ENCODE measurements around the gene TSC22D3. TPM values are rescaled to one million over a fixed set of nuclear protein-coding genes. Genes with fewer than 3 reads are reported as not detected.
A peak's percentile ranks its signal among the peaks of the same experiment; 100 is the strongest.

Gene TSC22D3
- total RNA-seq, 4 donors from 2014 or later: 1,744 to 2,802 (median 2,261) TPM

DNA sequence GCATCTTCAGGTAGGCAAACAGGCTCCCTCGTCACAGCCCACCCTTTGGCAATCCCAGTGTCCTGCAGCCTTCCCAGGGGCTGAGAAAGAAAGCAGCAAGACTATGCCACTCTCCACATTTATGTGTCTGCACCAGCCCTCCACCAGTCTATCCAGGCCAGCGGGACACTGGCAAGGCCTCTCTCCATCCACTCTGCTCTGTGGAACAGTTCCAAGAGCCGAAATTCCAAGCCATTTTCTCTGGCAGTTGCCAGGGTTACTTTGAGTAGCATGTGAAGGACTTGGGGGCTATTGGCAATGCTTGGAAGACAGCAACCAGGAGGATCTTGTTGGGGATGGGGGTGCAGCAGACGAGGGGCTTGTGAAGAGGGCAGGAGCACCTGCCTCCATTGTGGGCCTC is 52.1 kb downstream of the TSC22D3 start:
- DNase-seq (ENCODE audit: low spot score in 2 of 2): no peak
- Histone ChIP-seq H3K4me3 (no peak overlapping the region), H3K4me1 (peaks cover 0 to 97% (median 30%) of the 10 kb centered on the region in 4 donors), H3K27ac (peak overlapping the region in 2 of 4 donors; percentile 92 to 98), H3K9me3 (no peaks in the 10 kb centered on the region), H3K36me3 (no peaks in the 10 kb centered on the region), H3K27me3 (peaks cover 0 to 16% of the 10 kb centered on the region in 2 donors)
- WGBS, 2 donors: 75 to 100% methylated on average over 1 to 4 of the region's 4 CpGs
- TF ChIP-seq EP300 (IDR thresholded peaks at IDR 0.05) (no peak), CTCF (IDR thresholded peaks at IDR 0.05) (no peak), POLR2A (IDR thresholded peaks at IDR 0.05) (no peak)

DNA sequence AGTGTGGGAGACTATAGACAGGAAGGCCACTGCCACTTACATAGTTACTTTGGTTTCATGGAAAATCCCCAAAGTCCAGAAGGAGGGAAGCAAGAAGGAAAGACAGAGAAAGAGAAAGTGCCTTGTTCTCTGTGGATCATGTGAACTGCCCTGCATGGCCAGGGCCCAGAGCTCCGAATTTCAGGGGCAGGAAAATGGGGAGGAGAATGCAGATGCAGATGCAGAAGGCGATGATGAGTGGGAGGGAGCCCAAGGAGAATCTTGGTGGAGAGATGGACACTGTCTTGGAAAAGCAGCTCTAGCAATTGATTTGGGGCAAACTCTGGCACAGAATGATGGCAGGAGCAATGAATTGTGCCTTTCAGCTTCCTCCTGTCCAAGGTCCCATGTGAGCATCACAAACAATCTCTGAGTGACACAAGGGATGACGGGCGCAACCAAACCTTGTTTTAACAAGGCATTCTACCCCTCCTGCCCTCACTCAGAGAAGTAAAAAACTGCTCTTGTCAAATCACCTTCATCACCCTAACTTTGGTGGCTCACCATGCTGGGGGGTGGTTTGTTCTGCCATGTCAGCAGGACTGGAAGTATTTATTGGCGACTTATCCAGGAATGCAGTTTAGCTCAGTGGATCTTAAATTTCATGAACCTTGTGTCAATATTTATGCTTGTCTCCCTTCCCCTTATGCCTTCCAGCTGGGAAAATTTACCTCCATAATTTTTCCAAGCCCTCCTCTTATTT is 53.5 kb downstream of the TSC22D3 start:
- H3K27me3 ChIP-seq: peaks cover 0 to 22% of the 10 kb centered on the region in 2 donors
- H3K36me3 ChIP-seq: no peaks in the 10 kb centered on the region
- 65 to 67% methylated on average over 5 of the region's 5 CpGs for WGBS, 2 donors
- no peak for DNase-seq (ENCODE audit: low spot score in 2 of 2)
- peaks cover 0 to 96% (median 31%) of the 10 kb centered on the region in 4 donors for H3K4me1 ChIP-seq
- TF ChIP-seq EP300 (IDR thresholded peaks at IDR 0.05) (peak in 1 of 2 donors; percentile 9), CTCF (IDR thresholded peaks at IDR 0.05) (no peak), POLR2A (IDR thresholded peaks at IDR 0.05) (no peak)
- no peak overlapping the region for H3K4me3 ChIP-seq
- H3K9me3 ChIP-seq: no peaks in the 10 kb centered on the region
- H3K27ac ChIP-seq: peak overlapping the region; percentile 17 to 98 (median 80)

- peaks cover 0 to 4% (median 0%) of the 10 kb centered on the region in 3 donors for H3K36me3 ChIP-seq
- TF ChIP-seq POLR2A (IDR thresholded peaks at IDR 0.05) (no peak), EP300 (IDR thresholded peaks at IDR 0.05) (peak in 1 of 2 donors; percentile 12)
- DNase-seq (ENCODE audit: low spot score in 2 of 2): no peak
- no peaks in the 10 kb centered on the region for H3K9me3 ChIP-seq
- 44 to 71% methylated on average over 9 of the region's 9 CpGs for WGBS, 2 donors
- peaks cover 0 to 88% (median 25%) of the 10 kb centered on the region in 4 donors for H3K4me1 ChIP-seq
- H3K27me3 ChIP-seq: peaks cover 0 to 27% of the 10 kb centered on the region in 2 donors
- no peak overlapping the region for H3K4me3 ChIP-seq
- H3K27ac ChIP-seq: peak overlapping the region; percentile 17 to 98 (median 80)
These were observed 54.3 kb downstream of the TSC22D3 start for GRCh38 chrX:107721318-107721717.

- H3K36me3 ChIP-seq: peaks cover 8 to 35% (median 16%) of the 10 kb centered on the region in 3 donors
- 49 to 67% methylated on average over 3 of the region's 3 CpGs for WGBS, 2 donors
- TF ChIP-seq CTCF (IDR thresholded peaks at IDR 0.05) (peak; percentile 66 to 91 (median 86)), POLR2A (IDR thresholded peaks at IDR 0.05) (no peak), EP300 (IDR thresholded peaks at IDR 0.05) (peak; percentile 67 to 92)
- H3K4me1 ChIP-seq: peaks cover 0 to 57% (median 23%) of the 10 kb centered on the region in 4 donors
- H3K4me3 ChIP-seq: peak overlapping the region in 1 of 4 donors; percentile 77
- H3K27me3 ChIP-seq: peaks cover 0 to 45% of the 10 kb centered on the region in 2 donors
- peak overlapping the region; percentile 71 to 98 (median 94) for H3K27ac ChIP-seq
- H3K9me3 ChIP-seq: no peaks in the 10 kb centered on the region
- DNase-seq (ENCODE audit: low spot score in 2 of 2): peak; percentile 86 to 95
These were observed 57.4 kb downstream of the TSC22D3 start for GRCh38 chrX:107718156-107718621.

DNA sequence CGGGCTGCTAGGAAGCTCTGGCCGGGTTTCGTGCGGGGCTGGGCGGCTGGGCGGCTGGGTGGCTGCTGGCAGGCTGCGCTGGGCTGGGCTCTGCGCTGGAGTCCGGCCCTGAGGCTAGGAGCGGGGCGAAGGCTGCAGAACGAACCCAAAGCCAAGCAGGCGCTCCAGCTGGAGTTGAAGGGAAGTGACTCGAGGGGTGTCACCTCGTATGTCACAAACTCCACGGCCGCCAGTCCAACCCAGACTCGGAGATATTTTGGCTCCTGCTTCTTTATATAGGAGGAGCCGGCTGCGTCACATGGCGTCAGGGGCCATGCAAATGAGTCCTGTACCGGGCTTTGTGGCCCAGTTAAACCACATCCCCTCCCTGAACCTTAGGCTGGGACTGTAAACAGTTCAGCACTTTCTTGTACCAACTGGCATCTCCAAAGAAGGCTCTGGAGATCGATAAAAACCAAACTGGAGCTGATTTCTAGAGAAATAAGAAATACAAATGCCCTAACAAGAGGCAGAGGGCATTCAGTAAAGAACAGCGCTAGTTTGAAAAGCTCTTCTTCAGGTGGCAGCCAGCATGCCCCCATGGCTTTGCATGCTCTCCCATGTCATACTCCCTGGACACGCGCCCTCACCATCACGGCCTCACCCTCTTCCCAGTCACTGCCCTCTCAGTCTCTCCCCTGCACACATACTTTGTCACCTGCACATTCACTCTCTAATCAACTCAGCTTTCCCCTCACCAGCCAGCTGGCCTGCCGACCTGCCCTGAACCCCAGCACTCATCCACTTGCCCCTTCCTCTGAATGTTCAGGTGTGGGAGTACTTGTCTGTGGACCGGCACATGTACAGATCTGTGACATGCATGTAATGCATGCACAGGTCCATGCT is 58.5 kb downstream of the TSC22D3 start:
- peaks cover 0 to 48% (median 19%) of the 10 kb centered on the region in 4 donors for H3K4me1 ChIP-seq
- H3K4me3 ChIP-seq: peak overlapping the region; percentile 66 to 87 (median 78)
- peaks cover 8 to 35% (median 16%) of the 10 kb centered on the region in 3 donors for H3K36me3 ChIP-seq
- peak overlapping the region; percentile 97 to 99 (median 98) for H3K27ac ChIP-seq
- 36 to 59% methylated on average over 6 to 28 of the region's 29 CpGs for WGBS, 2 donors
- peak in 2 of 5 experiments; percentile 42 to 54 for TF ChIP-seq CTCF (IDR thresholded peaks at IDR 0.05)
- peak; percentile 95 to 99 for TF ChIP-seq POLR2A (IDR thresholded peaks at IDR 0.05)
- peak; percentile 80 to 100 for TF ChIP-seq EP300 (IDR thresholded peaks at IDR 0.05)
- peak; percentile 87 to 92 for DNase-seq (ENCODE audit: low spot score in 2 of 2)
- H3K9me3 ChIP-seq: no peaks in the 10 kb centered on the region
- H3K27me3 ChIP-seq: peaks cover 0 to 45% of the 10 kb centered on the region in 2 donors

All from tibial nerve (tissue), 4 donors.